Islet of Langerhans (tissue), 1 donor: Measurements from ENCODE around the gene NEUROG1.

Source experiments
- FAIRE-seq: peaks from one replicate; lab custom pipeline; 2011; peaks lifted over from hg19 to GRCh38; lab: Jason Lieb, UNC

Gene NEUROG1

GRCh38 chr5:135493406-135494180, 42.2 kb downstream of the NEUROG1 start:
- FAIRE-seq = no peak

DNA sequence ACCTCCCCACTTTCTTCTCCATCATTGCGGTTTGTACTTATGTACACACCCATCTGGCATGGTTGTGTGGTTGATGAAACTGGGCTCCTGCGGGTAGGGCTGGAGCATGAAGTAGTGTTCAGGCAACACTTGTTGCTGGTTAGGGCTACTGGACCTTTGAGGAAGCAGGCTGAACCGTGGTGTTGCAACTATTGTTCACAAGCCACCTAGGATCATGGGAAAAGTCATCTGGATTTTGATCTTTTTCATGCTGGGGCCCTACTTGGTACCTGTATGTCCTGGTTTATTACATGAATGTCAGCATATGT, 43.5 kb downstream of the NEUROG1 start:
- no peak for FAIRE-seq

GRCh38 chr5:135491552-135492318, 44.0 kb downstream of the NEUROG1 start:
- no peak for FAIRE-seq

GRCh38 chr5:135491038-135491551, 44.7 kb downstream of the NEUROG1 start:
- no peak for FAIRE-seq

DNA sequence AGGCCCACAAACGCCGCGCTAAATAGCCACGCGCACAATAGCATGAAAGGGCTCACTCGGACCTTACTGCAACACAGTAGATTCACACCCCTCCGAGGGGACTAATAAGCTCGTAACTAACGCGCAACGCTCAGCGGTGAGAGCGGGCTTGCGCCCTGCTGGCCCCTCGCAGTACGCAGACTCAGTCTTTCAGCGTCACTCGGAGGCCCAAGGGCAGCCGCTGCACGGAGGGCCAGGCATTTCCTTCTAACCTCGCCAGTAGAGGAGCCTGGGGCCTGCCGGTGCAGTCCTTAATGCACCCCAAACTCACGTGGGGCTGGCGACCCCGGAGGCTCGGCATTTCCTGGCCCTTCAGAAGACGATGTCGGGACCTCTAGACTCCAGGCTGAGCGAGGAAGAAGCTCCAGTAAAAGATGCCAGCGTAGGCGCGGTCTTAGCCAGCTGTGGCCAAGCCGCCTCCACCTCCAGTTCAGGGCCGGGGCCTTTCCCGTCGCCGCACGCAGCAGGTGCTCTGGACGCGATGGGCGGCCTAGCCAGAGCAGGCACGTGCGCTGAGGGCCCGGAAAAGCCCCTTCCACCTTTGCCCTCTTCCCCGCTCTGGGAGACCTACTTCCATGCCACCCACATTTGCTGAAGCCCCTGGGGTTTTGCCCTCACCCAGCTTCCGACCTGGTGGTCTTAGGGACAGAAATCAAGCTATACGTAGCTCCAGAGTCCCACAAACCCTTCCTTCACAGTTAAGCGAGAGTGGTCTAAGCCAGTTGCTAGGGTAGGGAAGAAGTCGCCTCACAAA, 45.3 kb downstream of the NEUROG1 start:
- FAIRE-seq = no peak

DNA sequence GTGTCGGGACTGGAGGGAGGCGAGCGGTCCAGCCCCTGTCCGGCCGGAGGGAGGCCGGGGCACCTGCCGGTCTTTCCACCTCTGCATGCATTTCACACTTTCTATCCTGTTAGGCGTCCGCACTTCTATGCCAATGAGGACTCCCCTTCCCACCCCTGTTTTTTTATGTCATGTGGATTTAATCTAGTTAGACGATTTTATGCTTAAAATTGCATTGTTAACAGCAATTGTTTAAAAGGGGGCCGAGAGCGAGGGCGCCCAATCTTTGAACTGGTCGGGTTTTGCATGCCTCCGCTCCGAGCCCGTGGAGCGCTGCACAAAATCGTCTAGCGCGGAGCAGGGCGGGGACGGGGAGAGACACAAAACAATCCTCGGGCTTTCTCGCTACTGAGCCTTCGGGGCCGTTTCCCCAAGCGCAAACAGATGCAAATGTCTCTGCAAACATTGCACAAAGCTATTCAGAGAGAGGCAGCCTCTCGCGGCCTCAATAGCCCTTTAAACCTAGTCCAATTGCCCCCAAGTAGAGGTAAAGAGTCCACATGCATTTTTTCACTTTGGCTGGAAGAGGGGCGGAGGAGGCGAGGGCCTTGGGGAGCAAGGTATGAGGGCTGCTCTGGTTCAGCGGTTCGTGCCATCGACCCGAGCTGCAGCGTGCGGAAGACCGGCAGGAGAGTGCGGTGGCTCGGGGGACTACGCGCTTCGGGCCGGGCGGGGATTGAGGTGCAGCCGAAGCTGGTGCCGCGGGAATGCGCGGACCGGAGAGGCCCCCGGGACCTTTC, 46.1 kb downstream of the NEUROG1 start:
- no peak for FAIRE-seq

DNA sequence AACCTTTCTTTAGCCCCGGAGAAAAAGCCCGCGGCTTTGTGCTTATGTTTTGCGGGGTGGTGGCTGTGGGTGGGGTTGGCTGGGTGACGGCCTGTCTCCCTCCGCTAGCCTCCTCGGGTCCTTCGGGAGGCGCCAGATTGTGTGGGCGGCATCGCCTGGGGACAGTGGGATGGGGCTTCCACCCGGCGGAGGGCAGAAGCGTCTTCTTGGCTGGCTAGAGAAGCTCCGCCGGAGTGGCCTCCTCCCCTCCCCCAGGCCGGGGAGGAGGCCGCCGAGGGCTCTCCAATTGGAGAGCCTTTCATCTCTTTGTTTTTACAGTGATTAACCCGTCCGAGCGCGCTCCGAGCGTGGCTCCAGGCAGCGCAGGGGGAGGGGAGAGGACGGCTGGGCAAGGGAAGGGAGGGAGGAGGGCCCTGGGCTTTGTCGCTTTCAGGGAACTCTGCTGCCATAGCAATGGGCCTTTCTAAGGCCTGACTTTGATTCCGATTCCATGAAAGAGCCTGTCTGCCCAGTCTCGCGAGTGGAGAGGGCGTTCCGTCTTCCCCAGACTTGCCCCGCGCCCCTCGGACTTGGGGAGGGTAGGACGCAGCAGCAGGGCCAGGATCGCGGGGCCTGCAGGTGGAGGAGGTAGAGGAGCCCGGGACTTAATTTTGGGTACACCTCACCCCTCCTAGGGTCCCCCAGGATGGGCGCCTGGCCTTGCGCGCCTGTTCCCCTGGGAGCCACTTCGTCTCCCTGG, 46.9 kb downstream of the NEUROG1 start:
- FAIRE-seq = no peak

GRCh38 chr5:135487839-135488514, 47.8 kb downstream of the NEUROG1 start:
- no peak for FAIRE-seq

- FAIRE-seq = no peak
These were observed 48.7 kb downstream of the NEUROG1 start for GRCh38 chr5:135487037-135487395.

DNA sequence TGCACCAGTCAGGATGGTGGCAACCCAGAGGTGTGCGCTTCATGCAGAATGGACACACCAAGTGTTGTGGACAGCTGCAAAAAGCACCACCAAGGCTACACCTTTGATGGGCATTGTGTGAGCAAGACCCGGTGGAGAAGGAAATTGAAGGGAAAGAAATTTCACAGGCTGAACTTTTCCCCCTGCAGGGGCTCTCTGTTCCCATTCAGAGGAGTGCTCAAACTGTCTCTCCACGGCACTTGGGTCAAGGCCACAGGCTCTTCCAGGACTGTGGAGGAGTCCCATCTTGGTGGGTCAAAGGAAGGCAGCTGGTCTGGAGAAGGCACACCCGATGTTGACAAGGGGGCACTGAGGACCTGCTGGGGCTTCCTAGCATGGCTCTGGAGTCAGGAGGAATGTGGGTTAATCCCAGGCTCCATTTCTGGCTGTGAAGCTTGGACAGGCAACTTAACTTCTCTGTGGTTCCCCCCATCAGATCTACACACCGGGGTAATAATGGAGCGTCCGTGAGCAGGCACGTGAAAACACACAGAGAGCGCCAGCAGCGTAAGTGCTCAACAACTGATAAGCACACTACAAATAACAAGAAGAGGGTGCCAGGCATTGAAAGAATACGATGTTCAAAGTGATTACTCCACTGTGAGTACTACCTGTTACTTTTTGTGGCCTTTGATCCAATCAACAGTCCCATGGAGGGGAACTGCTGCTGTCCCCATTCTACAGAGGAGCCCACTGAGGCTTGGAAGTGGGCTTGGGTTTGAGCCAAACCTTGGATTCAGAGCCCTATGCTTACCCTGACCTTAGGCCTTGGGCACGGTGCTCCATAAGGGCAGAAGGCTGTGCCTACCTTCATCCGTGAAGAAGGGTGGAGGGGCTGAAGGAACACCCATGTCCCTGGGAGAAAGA, 49.4 kb downstream of the NEUROG1 start:
- FAIRE-seq = no peak

- FAIRE-seq = no peak
These were observed 51.1 kb downstream of the NEUROG1 start for GRCh38 chr5:135484674-135485086.
